Type B pancreatic cell (in vitro differentiated cells): ENCODE measurements around the gene NOP14. TPM values are rescaled to one million over a fixed set of nuclear protein-coding genes. Genes with fewer than 3 reads are reported as not detected.
"Not testable (repeated sequence)": the region's sequence is repeated elsewhere in the genome, so short reads cannot be mapped to it uniquely, and the experiment has no call there.

Experiments
- DNase-seq: peaks from one replicate; pipeline ENCODE4 v3.0.0; 2021; ENCODE audit warnings: mixed read lengths; ENCODE audit not compliant: unreplicated experiment; ENCODE audit errors: extremely low spot score
- H3K27ac Mint-ChIP-seq: 2 replicates; pipeline ENCODE4 v1.8.0; 2021; ENCODE audit warnings: mild to moderate bottlenecking, mixed read lengths
- H3K27me3 Mint-ChIP-seq: 2 replicates; pipeline ENCODE4 v1.8.0; 2021; ENCODE audit warnings: mixed read lengths
- H3K36me3 Mint-ChIP-seq: 2 replicates; pipeline ENCODE4 v1.8.0; 2021; ENCODE audit warnings: mixed read lengths
- H3K4me1 Mint-ChIP-seq: one replicate; pipeline ENCODE4 v1.8.0; 2021; ENCODE audit warnings: mixed read lengths; ENCODE audit not compliant: unreplicated experiment
- H3K4me3 Mint-ChIP-seq: 2 replicates; pipeline ENCODE4 v1.8.0; 2021; ENCODE audit warnings: mild to moderate bottlenecking, mixed read lengths
- H3K9me3 Mint-ChIP-seq: 2 replicates; pipeline ENCODE4 v1.8.0; 2021; ENCODE audit warnings: mixed read lengths
- total RNA-seq: library from RNA; stranded (reverse); gene quantifications from 2 replicates; pipeline ENCODE4 v1.2.1, GENCODE V29; 2021; ENCODE audit warnings: low replicate concordance
- TF ChIP-seq, protein P1 (sequence below): fragments of 200-600 bp; sonication (generic); conservative IDR thresholded peaks from 2 replicates; pipeline ENCODE4 v1.5.0; 2021; ENCODE audit warnings: antibody characterized with exemption, mild to moderate bottlenecking

Gene NOP14
- total RNA-seq, 1 donor from 2014 or later, result 33.8 TPM

DNA sequence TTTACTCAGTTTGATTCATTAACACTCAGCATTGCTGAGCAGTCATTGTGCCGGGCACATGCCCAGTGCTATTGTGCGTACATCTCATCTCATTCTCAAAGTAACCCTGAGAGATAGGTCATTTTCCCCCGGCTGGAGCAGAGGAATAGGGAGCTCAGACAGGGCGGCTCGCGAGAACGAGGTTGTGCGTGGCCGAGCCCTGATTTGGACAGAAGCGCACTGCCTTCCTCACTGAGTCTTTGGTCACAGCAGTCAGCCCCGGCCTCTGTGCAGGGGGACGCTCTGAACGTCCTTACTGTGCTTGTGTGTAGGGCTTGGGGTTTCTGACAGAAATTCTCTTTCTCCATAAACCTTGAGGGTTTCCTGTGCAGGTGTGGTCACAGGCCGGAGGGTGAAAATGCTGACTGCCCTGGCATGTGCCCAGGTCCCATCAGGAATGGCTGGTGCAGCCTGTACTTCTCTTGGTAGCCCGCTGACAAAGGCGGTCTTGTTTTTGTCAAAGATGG lies 39.5 kb downstream of the NOP14 start:
- H3K27ac Mint-ChIP-seq, result peak overlapping the region; percentile 82
- no peaks in the 10 kb centered on the region for H3K27me3 Mint-ChIP-seq
- no peak for DNase-seq
- H3K4me3 Mint-ChIP-seq, result no peak overlapping the region
- H3K36me3 Mint-ChIP-seq, result peaks cover 45% of the 10 kb centered on the region
- TF ChIP-seq, protein P1, sequence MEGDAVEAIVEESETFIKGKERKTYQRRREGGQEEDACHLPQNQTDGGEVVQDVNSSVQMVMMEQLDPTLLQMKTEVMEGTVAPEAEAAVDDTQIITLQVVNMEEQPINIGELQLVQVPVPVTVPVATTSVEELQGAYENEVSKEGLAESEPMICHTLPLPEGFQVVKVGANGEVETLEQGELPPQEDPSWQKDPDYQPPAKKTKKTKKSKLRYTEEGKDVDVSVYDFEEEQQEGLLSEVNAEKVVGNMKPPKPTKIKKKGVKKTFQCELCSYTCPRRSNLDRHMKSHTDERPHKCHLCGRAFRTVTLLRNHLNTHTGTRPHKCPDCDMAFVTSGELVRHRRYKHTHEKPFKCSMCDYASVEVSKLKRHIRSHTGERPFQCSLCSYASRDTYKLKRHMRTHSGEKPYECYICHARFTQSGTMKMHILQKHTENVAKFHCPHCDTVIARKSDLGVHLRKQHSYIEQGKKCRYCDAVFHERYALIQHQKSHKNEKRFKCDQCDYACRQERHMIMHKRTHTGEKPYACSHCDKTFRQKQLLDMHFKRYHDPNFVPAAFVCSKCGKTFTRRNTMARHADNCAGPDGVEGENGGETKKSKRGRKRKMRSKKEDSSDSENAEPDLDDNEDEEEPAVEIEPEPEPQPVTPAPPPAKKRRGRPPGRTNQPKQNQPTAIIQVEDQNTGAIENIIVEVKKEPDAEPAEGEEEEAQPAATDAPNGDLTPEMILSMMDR, result no peak
- peaks cover 16% of the 10 kb centered on the region for H3K4me1 Mint-ChIP-seq
- H3K9me3 Mint-ChIP-seq, result peaks cover 4% of the 10 kb centered on the region

DNA sequence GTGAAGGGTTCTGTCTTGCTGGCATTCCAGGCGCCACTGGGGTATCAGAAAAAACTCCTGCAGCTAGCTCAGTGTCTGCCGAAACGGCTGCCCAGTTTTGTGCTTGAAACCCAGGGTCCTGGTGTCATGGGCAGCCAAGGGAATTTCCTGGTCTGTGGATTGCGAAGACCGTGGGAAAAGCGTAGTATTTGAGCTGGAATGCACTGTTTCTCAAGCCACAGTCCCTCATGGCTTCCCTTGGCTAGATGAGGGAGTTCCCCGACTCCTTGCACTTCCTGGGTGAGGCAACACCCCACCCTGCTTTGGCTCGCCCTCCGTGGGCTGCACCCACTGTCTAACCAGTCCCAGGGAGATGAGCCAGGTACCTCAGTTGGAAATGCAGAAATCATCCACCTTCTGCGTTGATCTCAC lies 40.1 kb downstream of the NOP14 start:
- no peak overlapping the region for H3K4me3 Mint-ChIP-seq
- H3K9me3 Mint-ChIP-seq, result peaks cover 5% of the 10 kb centered on the region
- peak overlapping the region; percentile 82 for H3K27ac Mint-ChIP-seq
- no peaks in the 10 kb centered on the region for H3K27me3 Mint-ChIP-seq
- H3K36me3 Mint-ChIP-seq, result peaks cover 50% of the 10 kb centered on the region
- H3K4me1 Mint-ChIP-seq, result peaks cover 16% of the 10 kb centered on the region
- TF ChIP-seq, protein P1, result no peak
- DNase-seq, result no peak

DNA sequence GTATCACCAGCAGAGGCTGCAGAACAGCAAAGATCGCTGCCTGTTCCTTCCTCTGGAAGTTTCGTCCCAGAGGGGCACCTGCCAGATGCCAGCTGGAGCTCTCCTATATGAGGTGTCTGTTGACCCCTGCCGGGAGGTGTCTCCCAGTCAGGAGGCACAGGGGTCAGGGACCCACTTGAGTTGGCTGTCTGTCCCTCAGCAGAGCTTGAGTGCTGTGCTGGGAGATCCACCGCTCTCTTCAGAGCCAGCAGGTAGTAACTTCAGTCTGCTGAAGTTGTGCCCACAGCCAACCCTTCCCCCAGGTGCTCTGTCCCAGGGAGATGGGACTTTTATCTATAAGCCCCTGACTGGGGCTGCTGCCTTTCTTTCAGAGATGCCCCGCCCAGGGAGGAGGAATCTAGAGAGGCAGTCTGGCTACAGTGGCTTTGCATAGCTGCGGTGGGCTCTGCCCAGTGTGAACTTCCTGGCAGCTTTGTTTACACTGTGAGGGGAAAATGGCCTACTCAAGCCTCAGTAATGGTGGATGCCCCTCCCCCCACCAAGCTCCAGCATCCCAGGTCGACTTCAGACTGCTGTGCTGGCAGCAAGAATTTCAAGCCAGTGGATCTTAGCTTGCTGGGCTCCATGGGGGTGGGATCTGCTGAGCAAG lies 40.6 kb downstream of the NOP14 start:
- H3K4me3 Mint-ChIP-seq, H3K27me3 Mint-ChIP-seq, DNase-seq, H3K9me3 Mint-ChIP-seq: not testable (repeated sequence)
- Mint-ChIP-seq H3K27ac (peak overlapping the region; percentile 48), H3K36me3 (peaks cover 53% of the 10 kb centered on the region), H3K4me1 (peaks cover 16% of the 10 kb centered on the region)

DNA sequence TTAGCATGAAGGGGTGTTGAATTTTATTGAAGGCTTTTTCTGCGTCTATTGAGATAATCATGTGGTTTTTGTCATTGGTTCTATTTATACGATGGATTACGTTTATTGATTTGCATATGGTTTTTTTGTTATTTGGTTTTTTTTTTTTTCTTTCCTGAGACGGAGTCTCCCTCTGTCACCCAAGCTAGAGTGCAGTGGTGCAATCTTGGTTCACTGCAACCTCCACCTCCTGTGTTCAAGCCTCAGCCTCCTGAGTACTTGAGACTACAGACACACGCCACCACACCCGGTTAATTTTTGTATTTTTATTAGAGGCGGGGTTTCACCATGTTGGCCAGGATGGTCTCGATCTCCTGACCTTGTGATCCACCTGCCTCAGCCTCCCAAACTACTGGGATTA lies 44.5 kb downstream of the NOP14 start:
- H3K9me3 Mint-ChIP-seq, DNase-seq, H3K27me3 Mint-ChIP-seq, H3K4me3 Mint-ChIP-seq, H3K27ac Mint-ChIP-seq: not testable (repeated sequence)
- peaks cover 70% of the 10 kb centered on the region for H3K36me3 Mint-ChIP-seq
- H3K4me1 Mint-ChIP-seq, result peaks cover 16% of the 10 kb centered on the region

DNA sequence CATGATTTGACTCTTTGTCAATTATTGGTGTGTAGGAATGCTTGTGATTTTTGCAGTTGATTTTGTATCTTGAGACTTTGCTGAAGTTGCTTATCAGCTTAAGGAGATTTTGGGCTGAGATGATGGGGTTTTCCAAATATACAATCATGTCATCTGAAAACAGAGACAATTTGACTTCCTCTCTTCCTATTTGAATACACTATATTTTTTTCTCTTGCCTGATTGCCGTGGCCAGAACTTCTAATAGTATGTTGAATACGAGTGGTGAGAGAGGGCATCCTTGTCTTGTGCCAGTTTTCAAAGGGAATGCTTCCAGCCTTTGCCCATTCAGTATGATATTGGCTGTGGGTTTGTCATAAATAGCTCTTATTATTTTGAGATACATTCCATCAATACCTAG lies 44.9 kb downstream of the NOP14 start:
- not testable (repeated sequence) for H3K4me3 Mint-ChIP-seq, DNase-seq, H3K9me3 Mint-ChIP-seq, H3K27me3 Mint-ChIP-seq, H3K27ac Mint-ChIP-seq
- Mint-ChIP-seq H3K4me1 (peaks cover 12% of the 10 kb centered on the region), H3K36me3 (peaks cover 66% of the 10 kb centered on the region)

DNA sequence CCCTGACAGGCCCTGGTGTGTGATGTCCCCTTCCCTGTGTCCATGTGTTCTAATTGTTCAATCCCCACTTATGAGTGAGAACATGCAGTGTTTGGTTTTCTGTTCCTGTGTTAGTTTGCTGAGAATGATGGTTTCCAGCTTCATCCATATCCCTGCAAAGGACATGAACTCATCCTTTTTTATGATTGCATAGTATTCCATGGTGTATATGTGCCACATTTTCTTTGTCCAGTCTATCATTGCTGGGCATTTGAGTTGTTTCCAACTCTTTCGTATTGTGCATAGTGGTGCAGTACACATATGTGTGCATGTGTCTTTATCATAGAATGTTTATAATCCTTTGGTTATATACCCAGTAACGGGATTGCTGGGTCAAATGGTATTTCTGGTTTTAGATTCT lies 46.5 kb downstream of the NOP14 start:
- H3K27ac Mint-ChIP-seq, result peak overlapping the region; percentile 65
- DNase-seq, H3K4me1 Mint-ChIP-seq, H3K9me3 Mint-ChIP-seq, H3K27me3 Mint-ChIP-seq, H3K4me3 Mint-ChIP-seq: not testable (repeated sequence)
- peaks cover 58% of the 10 kb centered on the region for H3K36me3 Mint-ChIP-seq

DNA sequence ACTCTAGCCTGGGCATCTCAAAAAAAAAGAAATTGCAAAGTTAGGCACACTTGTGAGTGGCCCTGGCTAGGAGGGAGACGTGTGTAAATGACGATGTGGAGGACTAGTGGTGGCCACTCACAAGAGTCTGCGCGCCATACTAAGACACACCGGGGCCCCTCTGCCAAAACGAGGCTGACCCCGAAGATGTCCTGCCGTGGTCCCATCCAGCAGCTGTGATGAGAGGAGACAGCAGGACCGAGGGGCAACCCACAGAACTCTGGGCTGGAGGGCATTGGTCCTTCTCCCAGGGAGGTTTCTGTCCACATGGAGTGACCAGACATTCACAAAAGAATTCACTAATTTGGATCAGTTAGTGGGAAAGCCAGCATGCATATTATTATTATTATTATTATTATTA lies 47.4 kb downstream of the NOP14 start:
- Mint-ChIP-seq H3K27ac (no peak overlapping the region), H3K9me3 (peaks cover 6% of the 10 kb centered on the region), H3K36me3 (peaks cover 52% of the 10 kb centered on the region), H3K4me1 (no peaks in the 10 kb centered on the region), H3K4me3 (no peak overlapping the region), H3K27me3 (no peaks in the 10 kb centered on the region)
- DNase-seq, result no peak
- TF ChIP-seq, protein P1, result no peak
